ENCODE data around the gene BRD4.

Gene BRD4

DNA sequence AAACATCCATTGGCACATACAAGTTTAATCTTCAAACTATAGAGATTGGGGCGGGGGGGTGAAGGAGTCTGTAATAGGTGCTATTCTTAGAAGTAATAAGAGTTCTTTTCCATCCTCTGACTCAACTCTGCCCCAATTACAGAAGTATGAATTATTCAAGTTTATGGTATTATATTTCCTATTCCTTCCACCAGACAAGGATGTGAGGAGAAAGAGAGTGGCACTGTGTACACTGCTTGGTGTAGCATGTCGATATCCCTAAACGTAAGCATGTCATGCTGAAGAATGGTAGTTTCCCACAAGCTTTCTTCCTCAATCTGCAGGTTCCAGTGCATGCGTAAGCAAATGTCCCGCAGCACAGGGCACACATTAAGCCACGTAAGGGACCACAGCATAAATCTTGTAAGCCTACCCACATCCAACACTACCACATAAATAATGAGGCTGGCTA lies 14.1 kb downstream of the BRD4 start:
- no peaks in the 10 kb centered on the region for H3K27me3 ChIP-seq (ENCODE audit: control insufficient read depth in 5 of 5, insufficient read depth in 4 of 5, low read length in 5 of 5)
- peaks cover 12 to 83% (median 75%) of the 10 kb centered on the region in 5 donors for H3K4me1 ChIP-seq (ENCODE audit: control insufficient read depth in 5 of 5, insufficient read depth in 5 of 5, low read length in 5 of 5)
- no peaks in the 10 kb centered on the region for H3K9me3 ChIP-seq (ENCODE audit: control insufficient read depth in 5 of 5, low read length in 5 of 5)
- no peak overlapping the region for H3K9ac ChIP-seq (ENCODE audit: low read length in 5 of 5)
- H3K4me3 ChIP-seq (ENCODE audit: low read depth in 1 of 5, low read length in 5 of 5): peak overlapping the region in 1 of 5 donors; percentile 12
- H3K27ac ChIP-seq (ENCODE audit: low read depth, low read length): no peak overlapping the region
- H3K36me3 ChIP-seq (ENCODE audit: control insufficient read depth in 5 of 5, insufficient read depth in 5 of 5, low read length in 5 of 5): no peaks in the 10 kb centered on the region

- Histone ChIP-seq H3K9ac (ENCODE audit: low read length in 5 of 5) (no peak overlapping the region), H3K36me3 (ENCODE audit: control insufficient read depth in 5 of 5, insufficient read depth in 5 of 5, low read length in 5 of 5) (no peaks in the 10 kb centered on the region), H3K27ac (ENCODE audit: low read depth, low read length) (no peak overlapping the region), H3K9me3 (ENCODE audit: control insufficient read depth in 5 of 5, low read length in 5 of 5) (no peaks in the 10 kb centered on the region), H3K27me3 (ENCODE audit: control insufficient read depth in 5 of 5, insufficient read depth in 4 of 5, low read length in 5 of 5) (no peaks in the 10 kb centered on the region), H3K4me1 (ENCODE audit: control insufficient read depth in 5 of 5, insufficient read depth in 5 of 5, low read length in 5 of 5) (peaks cover 12 to 81% (median 73%) of the 10 kb centered on the region in 5 donors), H3K4me3 (ENCODE audit: low read depth in 1 of 5, low read length in 5 of 5) (no peak overlapping the region)
Measured at GRCh38 chr19:15317392-15318071, 14.8 kb downstream of the BRD4 start.

GRCh38 chr19:15316498-15316897 lies 15.8 kb downstream of the BRD4 start:
- peaks cover 13 to 80% (median 69%) of the 10 kb centered on the region in 5 donors for H3K4me1 ChIP-seq (ENCODE audit: control insufficient read depth in 5 of 5, insufficient read depth in 5 of 5, low read length in 5 of 5)
- no peak overlapping the region for H3K9ac ChIP-seq (ENCODE audit: low read length in 5 of 5)
- no peaks in the 10 kb centered on the region for H3K27me3 ChIP-seq (ENCODE audit: control insufficient read depth in 5 of 5, insufficient read depth in 4 of 5, low read length in 5 of 5)
- no peak overlapping the region for H3K4me3 ChIP-seq (ENCODE audit: low read depth in 1 of 5, low read length in 5 of 5)
- no peaks in the 10 kb centered on the region for H3K9me3 ChIP-seq (ENCODE audit: control insufficient read depth in 5 of 5, low read length in 5 of 5)
- H3K36me3 ChIP-seq (ENCODE audit: control insufficient read depth in 5 of 5, insufficient read depth in 5 of 5, low read length in 5 of 5): no peaks in the 10 kb centered on the region
- H3K27ac ChIP-seq (ENCODE audit: low read depth, low read length): peak overlapping the region; percentile 13

GRCh38 chr19:15315101-15315500 lies 17.2 kb downstream of the BRD4 start:
- Histone ChIP-seq H3K9ac (ENCODE audit: low read length in 5 of 5) (no peak overlapping the region), H3K27me3 (ENCODE audit: control insufficient read depth in 5 of 5, insufficient read depth in 4 of 5, low read length in 5 of 5) (no peaks in the 10 kb centered on the region), H3K27ac (ENCODE audit: low read depth, low read length) (no peak overlapping the region), H3K36me3 (ENCODE audit: control insufficient read depth in 5 of 5, insufficient read depth in 5 of 5, low read length in 5 of 5) (no peaks in the 10 kb centered on the region), H3K9me3 (ENCODE audit: control insufficient read depth in 5 of 5, low read length in 5 of 5) (no peaks in the 10 kb centered on the region), H3K4me3 (ENCODE audit: low read depth in 1 of 5, low read length in 5 of 5) (no peak overlapping the region), H3K4me1 (ENCODE audit: control insufficient read depth in 5 of 5, insufficient read depth in 5 of 5, low read length in 5 of 5) (peaks cover 11 to 70% (median 55%) of the 10 kb centered on the region in 5 donors)

GRCh38 chr19:15313649-15314279 lies 18.6 kb downstream of the BRD4 start:
- no peak overlapping the region for H3K27ac ChIP-seq (ENCODE audit: low read depth, low read length)

DNA sequence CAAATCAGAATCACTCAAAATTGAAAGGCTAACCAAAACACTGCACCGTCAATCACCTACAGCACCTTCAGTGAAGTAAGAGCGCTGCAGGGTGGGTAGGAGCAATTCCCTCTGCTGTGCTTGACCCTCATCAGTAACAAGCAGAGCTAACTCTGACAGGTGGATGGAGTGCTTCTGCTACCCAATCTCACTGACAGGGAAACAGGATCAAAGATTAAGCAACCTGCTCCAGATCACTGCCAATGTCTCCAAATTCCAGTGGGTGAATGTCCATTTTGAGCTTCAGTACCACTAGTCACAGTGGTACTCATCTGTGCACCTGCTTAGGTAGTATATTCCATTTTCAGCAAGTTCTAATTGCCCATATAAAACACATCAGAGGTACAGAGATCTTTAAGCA lies 25.2 kb downstream of the BRD4 start:
- H3K27ac ChIP-seq (ENCODE audit: low read depth, low read length): no peak overlapping the region
- no peaks in the 10 kb centered on the region for H3K36me3 ChIP-seq (ENCODE audit: control insufficient read depth in 5 of 5, insufficient read depth in 5 of 5, low read length in 5 of 5)
- peaks cover 5 to 54% (median 30%) of the 10 kb centered on the region in 5 donors for H3K4me1 ChIP-seq (ENCODE audit: control insufficient read depth in 5 of 5, insufficient read depth in 5 of 5, low read length in 5 of 5)
- H3K27me3 ChIP-seq (ENCODE audit: control insufficient read depth in 5 of 5, insufficient read depth in 4 of 5, low read length in 5 of 5): no peaks in the 10 kb centered on the region
- H3K9ac ChIP-seq (ENCODE audit: low read length in 5 of 5): no peak overlapping the region
- no peak overlapping the region for H3K4me3 ChIP-seq (ENCODE audit: low read depth in 1 of 5, low read length in 5 of 5)
- no peaks in the 10 kb centered on the region for H3K9me3 ChIP-seq (ENCODE audit: control insufficient read depth in 5 of 5, low read length in 5 of 5)

More at GRCh38 chr19:15313649-15314279, 18.6 kb downstream of the BRD4 start:
- H3K4me3 ChIP-seq (ENCODE audit: low read depth in 1 of 5, low read length in 5 of 5): no peak overlapping the region
- no peaks in the 10 kb centered on the region for H3K9me3 ChIP-seq (ENCODE audit: control insufficient read depth in 5 of 5, low read length in 5 of 5)
- no peaks in the 10 kb centered on the region for H3K36me3 ChIP-seq (ENCODE audit: control insufficient read depth in 5 of 5, insufficient read depth in 5 of 5, low read length in 5 of 5)
- H3K9ac ChIP-seq (ENCODE audit: low read length in 5 of 5): no peak overlapping the region
- H3K4me1 ChIP-seq (ENCODE audit: control insufficient read depth in 5 of 5, insufficient read depth in 5 of 5, low read length in 5 of 5): peaks cover 11 to 61% (median 41%) of the 10 kb centered on the region in 5 donors
- H3K27me3 ChIP-seq (ENCODE audit: control insufficient read depth in 5 of 5, insufficient read depth in 4 of 5, low read length in 5 of 5): no peaks in the 10 kb centered on the region

- H3K9ac ChIP-seq (ENCODE audit: low read length in 5 of 5): no peak overlapping the region
- no peaks in the 10 kb centered on the region for H3K9me3 ChIP-seq (ENCODE audit: control insufficient read depth in 5 of 5, low read length in 5 of 5)
- H3K36me3 ChIP-seq (ENCODE audit: control insufficient read depth in 5 of 5, insufficient read depth in 5 of 5, low read length in 5 of 5): no peaks in the 10 kb centered on the region
- H3K4me1 ChIP-seq (ENCODE audit: control insufficient read depth in 5 of 5, insufficient read depth in 5 of 5, low read length in 5 of 5): peaks cover 2 to 55% (median 36%) of the 10 kb centered on the region in 5 donors
- no peaks in the 10 kb centered on the region for H3K27me3 ChIP-seq (ENCODE audit: control insufficient read depth in 5 of 5, insufficient read depth in 4 of 5, low read length in 5 of 5)
- no peak overlapping the region for H3K4me3 ChIP-seq (ENCODE audit: low read depth in 1 of 5, low read length in 5 of 5)
- no peak overlapping the region for H3K27ac ChIP-seq (ENCODE audit: low read depth, low read length)
Measured at GRCh38 chr19:15305582-15306334, 26.6 kb downstream of the BRD4 start.

DNA sequence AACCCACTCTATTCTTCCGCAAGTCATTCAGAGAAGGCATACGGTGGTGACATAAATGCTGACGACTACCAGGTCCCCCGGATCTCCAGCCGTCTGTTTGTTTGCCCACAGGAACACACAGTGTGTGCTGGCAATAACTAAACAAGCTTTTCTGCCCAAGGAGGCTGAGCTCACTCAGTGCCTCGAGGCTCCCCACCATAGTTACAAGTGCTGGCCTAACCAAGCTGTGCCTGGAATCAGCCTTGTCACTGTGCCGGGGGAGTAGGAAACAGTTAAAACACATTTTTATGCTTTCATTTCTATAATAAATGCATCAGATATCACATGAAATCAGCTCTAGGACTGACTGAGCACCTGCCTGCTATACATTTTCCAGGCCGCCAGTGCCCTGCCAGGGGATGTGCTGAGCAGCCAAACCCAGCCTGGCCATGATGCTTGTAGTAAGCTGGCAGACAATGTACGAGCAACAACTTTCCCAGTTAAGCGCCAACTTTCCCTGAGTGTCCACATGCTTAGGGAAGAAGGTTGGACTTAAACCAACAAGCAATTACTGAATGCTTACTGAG lies 28.1 kb downstream of the BRD4 start:
- peaks cover 5 to 57% (median 46%) of the 10 kb centered on the region in 5 donors for H3K4me1 ChIP-seq (ENCODE audit: control insufficient read depth in 5 of 5, insufficient read depth in 5 of 5, low read length in 5 of 5)
- H3K9ac ChIP-seq (ENCODE audit: low read length in 5 of 5): no peak overlapping the region
- peak overlapping the region in 1 of 5 donors; percentile 32 for H3K4me3 ChIP-seq (ENCODE audit: low read depth in 1 of 5, low read length in 5 of 5)
- no peaks in the 10 kb centered on the region for H3K36me3 ChIP-seq (ENCODE audit: control insufficient read depth in 5 of 5, insufficient read depth in 5 of 5, low read length in 5 of 5)
- no peaks in the 10 kb centered on the region for H3K9me3 ChIP-seq (ENCODE audit: control insufficient read depth in 5 of 5, low read length in 5 of 5)
- H3K27ac ChIP-seq (ENCODE audit: low read depth, low read length): no peak overlapping the region
- H3K27me3 ChIP-seq (ENCODE audit: control insufficient read depth in 5 of 5, insufficient read depth in 4 of 5, low read length in 5 of 5): no peaks in the 10 kb centered on the region

DNA sequence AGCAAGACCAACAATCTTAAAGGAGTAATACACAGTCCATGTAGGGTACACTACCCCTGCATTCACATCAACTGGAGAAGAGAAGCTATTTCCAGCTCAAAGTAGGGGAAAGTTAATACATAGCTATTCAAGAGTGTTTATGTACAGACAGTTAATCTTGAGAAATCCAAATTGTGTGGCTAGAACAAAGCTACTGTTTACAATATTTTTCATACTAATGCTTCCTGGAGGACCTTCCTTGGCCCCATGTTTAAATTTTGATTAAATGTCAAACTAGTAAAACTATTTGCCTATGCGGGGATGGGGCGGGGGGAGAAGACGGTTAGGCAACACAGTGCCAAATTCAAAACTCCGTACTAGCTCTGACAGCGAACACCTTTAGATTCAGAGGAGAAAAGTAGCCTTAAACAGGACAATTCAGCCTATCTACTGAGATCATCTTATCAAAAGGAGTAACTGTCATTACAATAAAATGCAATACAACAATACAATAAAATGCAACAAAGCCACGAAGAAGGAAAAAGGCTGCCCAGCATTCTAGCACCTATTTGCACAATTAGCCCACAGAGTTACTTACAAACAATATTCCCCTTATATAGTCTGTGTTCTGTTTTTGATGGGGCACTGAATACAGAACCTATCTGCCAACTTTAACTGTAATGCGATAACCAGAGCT lies 29.1 kb downstream of the BRD4 start:
- Histone ChIP-seq H3K36me3 (ENCODE audit: control insufficient read depth in 5 of 5, insufficient read depth in 5 of 5, low read length in 5 of 5) (no peaks in the 10 kb centered on the region), H3K9ac (ENCODE audit: low read length in 5 of 5) (peak overlapping the region in 1 of 5 donors; percentile 11), H3K27me3 (ENCODE audit: control insufficient read depth in 5 of 5, insufficient read depth in 4 of 5, low read length in 5 of 5) (no peaks in the 10 kb centered on the region), H3K9me3 (ENCODE audit: control insufficient read depth in 5 of 5, low read length in 5 of 5) (no peaks in the 10 kb centered on the region), H3K4me1 (ENCODE audit: control insufficient read depth in 5 of 5, insufficient read depth in 5 of 5, low read length in 5 of 5) (peaks cover 5 to 66% (median 55%) of the 10 kb centered on the region in 5 donors), H3K27ac (ENCODE audit: low read depth, low read length) (no peak overlapping the region), H3K4me3 (ENCODE audit: low read depth in 1 of 5, low read length in 5 of 5) (peak overlapping the region in 1 of 5 donors; percentile 6)

Measured in subcutaneous abdominal adipose tissue (tissue), 5 donors.